HG02870 (cell line): ENCODE results near the gene NRAS.
"Not testable (repeated sequence)": the region's sequence is repeated elsewhere in the genome, so short reads cannot be mapped to it uniquely, and the experiment has no call there.

Source experiments
- ATAC-seq: cut with Tn5 transposase; IDR thresholded peaks from one replicate; pipeline ENCODE4 v1.9.1; 2021; ENCODE audit warnings: mild to moderate bottlenecking, moderate library complexity; ENCODE audit not compliant: unreplicated experiment

The NRAS gene

GRCh38 chr1:114716304-114717170 is at the start of gene NRAS:
NRAS (minus strand) TSS chr1:114716771; CDS start chr1:114716160, 611 bp downstream.
- peak; percentile 88 for ATAC-seq

DNA sequence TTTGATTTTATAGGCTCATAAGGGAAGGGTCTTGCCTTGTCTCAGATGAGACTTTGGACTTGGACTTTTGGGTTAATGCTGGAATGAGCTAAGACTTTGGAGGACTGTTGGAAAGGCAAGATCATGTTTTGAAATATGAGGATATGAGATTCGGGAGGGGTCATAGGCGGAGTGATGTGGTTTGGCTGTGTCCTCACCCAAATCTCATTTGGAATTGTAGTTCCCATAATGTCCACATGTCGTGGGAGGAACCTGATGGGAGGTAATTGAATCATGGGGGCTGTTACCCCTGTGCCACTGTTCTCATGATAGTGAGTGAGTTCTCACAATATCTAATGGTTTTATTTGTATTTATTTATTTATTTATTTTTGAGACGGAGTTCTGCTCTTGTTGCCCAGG is 48.1 kb upstream of the NRAS start:
- ATAC-seq: no peak

DNA sequence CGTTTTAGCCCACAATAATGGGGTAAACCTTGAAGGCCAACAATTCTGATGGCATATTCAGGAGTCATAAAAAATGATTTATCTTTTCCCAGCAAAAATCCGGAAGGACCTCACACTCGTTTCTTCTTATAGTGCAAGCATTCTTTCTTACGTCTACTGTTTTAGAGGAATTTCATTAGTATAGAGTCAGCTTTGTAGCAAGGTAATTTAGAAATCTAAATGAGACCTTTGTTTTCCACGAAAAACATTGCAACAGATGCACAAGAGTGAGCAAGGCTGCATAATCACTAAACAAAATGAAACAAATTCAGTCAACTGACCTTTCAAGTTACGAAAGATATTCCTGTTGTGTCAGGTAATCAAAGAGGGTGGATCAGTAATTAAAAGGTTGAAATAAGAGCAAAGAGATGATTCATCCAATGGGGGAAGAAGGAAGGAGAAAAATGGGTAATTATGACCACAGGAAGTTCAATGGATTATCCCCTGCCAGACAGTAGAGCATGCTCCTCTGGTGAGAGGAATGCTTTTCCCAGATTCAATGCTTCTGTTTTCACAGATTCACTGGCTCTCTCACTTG is 41.8 kb upstream of the NRAS start:
- no peak for ATAC-seq

DNA sequence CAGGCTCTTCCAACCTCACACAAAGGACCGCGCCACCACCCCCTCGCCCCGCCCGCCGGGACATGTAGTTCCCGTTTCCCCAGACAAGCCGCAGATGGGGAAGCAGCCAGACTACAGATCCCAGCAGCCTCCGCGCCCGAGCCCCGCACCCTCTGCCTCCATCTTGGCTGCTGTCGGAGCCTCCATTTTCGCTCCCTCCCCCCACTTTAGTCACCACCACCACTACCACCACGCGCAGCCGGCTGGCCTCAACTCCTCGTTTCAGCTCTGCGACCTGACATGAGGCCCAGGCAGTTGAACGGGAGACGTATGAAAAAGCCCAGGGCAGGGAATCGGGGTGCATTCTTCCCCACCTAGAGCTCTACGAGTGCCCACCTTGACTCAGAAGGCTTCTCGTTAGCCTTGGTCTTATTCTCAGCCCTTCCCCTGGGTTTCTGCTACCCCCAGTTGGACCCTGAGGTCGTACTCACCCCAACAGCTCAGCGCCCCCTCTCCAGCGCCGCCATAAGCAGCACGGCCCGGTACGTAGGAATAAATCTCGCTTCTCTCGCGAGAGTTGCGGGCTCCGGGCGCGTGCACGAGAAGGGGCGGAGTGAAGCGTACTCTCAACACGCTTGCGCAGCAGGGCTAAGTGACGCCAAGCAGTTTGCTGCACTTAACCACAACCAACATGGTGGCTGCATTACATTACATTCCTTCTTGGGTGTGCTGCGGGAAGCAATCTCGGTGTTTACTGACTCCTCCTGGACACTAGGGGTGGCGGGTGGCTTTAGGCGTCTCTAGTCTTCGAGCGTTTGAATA is 41.1 kb upstream of the NRAS start, which contains the start of gene CSDE1:
Gene CSDE1, minus strand, starts transcription at position 530 of the 801 bp plus-strand sequence. CDS start 18,094 bp downstream, outside the sequence.
- ATAC-seq: peak; percentile 70

- no peak for ATAC-seq
Observed at GRCh38 chr1:114756949-114757454, 40.4 kb upstream of the NRAS start.

DNA sequence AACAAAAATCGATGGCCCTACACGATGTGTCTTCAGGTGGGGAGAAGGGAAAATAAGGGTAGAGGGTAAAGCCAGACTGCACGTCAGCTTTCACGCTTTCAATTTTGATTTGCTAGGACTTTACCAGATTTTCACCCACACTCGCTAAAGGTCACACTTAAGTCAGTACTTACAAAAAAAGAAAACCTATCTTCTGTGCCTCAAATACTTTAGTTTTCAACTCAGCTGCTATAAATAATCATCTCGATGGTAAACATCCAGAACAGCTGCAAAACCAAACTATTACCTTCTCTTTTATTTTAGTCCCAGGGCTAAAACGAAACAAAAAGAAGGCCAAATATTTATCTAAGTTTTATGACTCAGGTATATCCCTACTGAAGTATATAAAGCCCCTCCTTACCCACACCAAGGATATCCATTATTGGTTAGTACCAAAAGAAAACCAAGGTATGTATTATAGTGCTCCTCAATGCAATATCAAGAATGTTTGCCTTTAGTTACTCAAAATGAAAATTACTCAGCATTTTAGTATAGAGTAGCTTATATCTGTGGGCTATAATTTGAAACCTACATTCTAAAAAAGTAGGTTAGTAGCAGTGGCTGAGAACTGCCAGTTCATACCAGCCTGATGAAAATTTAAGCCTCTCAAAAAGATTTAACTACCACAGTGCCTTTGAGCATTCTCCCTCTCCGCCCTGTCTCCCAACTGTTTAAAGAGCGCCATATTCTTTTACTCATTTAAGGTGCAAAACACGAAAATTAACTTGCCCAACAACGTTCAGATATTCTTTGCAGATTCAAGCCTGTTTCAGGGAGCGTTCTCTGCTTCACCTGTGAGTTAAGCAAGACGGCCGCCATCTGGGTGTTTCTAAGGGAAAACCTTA is 39.7 kb upstream of the NRAS start:
- peak; percentile 48 for ATAC-seq

GRCh38 chr1:114755006-114755931 is 38.7 kb upstream of the NRAS start:
- no peak for ATAC-seq

- ATAC-seq: not testable (repeated sequence)
Observed at GRCh38 chr1:114753702-114754101, 37.1 kb upstream of the NRAS start.

- no peak for ATAC-seq
Observed at GRCh38 chr1:114753143-114753542, 36.6 kb upstream of the NRAS start.

GRCh38 chr1:114750780-114751179 is 34.2 kb upstream of the NRAS start:
- no peak for ATAC-seq

- no peak for ATAC-seq
Observed at GRCh38 chr1:114749835-114750234, 33.3 kb upstream of the NRAS start.

DNA sequence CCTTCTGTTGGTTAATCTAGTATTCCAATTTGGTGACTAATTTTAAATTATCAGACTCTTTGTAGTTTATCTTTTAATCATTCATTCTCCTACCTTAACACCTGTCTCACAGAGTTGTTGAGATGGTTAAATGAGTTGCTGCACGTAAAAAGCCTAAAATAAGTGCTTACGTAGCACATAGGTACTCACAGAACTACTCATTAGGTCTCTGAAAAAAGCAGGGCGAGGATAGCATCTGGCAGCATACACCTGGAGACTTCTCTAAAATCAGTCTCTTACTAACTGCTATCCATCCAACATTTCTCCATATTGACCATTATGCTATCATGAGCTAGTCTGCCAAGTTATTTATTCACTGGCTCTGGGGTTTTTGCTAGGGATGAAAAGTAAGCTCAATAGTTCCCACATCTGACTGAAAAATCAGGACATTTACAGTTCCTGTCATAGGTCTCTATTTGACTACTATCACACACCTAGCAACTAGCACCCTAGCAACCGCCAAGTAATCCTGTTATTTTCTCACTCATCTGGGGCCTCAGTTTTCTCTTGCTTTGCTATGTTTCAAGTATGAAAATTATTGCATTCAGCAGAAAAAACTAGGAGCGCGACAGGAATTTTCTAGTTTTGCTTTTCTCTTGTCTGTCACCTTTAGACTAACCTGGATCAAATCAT is 30.0 kb upstream of the NRAS start:
- peak; percentile 57 for ATAC-seq

GRCh38 chr1:114745291-114745690 is 28.7 kb upstream of the NRAS start:
- no peak for ATAC-seq

GRCh38 chr1:114741963-114742746 is 25.6 kb upstream of the NRAS start:
- ATAC-seq: no peak

DNA sequence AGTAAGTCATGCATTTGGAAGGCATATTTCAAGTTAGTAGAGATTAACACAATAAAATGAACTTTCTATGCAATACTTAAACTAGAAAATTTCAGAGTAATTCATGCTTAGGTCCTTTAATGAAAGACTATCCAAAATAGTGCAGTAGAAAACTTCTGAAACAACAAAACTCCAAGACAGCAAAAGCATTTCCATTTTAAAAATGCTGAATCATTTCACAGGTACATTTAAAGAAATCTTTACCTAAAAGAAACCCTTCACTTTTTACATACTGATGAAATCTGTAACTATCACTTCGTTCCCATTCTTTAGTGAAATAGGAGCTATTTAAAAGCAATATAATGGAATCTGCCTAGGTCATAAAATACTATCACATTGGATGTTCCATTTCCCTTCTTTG is 23.8 kb upstream of the NRAS start:
- ATAC-seq: no peak

- no peak for ATAC-seq
Observed at GRCh38 chr1:114737314-114737849, 20.8 kb upstream of the NRAS start.

- no peak for ATAC-seq
Observed at GRCh38 chr1:114735479-114735878, 18.9 kb upstream of the NRAS start.

DNA sequence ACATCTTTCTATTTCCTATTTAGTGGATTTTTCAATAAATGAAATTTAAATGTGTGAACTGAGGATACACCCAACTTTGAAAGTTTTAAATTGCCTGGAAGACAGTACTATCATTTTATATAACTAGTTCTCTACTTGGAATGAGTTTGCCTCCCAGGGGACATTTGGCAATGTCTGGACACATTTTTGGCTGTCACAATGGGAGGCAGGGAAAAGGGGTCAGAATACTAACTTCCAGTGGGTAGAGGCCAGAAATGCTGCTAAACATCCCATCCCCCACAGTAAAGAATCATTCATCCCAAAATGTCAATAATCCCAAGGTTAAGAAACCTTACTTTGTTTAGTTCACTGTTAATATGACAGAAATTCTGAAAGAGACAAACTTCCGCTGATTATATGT is 13.2 kb upstream of the NRAS start:
- no peak for ATAC-seq
